ENCODE data around the gene ZCCHC2. TPM values are rescaled to one million over a fixed set of nuclear protein-coding genes. Genes with fewer than 3 reads are reported as not detected.

ZCCHC2 gene
- total and polyA plus RNA-seq, 2 of the 8 experiments (the other 6 are each of a cell fraction or from before 2014, with no cell fraction given) = 13.5 to 18.6 TPM

DNA sequence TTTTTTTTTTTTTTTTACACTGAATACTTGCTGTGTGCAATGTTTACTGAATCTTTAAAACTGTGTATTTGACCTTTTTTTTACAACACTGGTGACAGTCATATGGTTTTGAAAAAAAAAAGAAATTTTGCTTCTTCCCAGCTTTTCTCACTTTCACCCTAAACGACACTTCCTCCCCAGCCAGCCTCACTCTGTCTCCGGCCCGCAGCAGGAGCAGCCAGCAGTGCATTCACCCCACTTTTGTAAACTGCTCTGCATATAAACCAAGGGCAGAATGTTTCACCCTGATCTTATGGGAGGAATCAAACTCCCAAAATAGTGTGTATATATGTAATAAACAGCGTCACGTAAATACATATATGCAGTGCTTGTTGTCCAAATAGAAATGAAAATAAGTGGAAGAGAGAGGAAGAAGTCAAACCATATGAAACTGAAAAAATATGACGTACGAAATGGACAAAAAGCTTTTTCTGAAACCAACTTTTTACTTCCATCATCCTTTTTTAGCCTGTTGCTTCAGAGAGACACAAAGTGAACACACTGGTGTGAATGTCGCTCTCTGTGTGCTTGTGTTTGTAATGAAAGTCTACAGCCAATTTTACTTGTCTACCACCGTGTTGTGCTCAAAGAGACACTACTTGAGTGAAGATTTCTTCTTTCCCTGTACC, 54.2 kb downstream of the ZCCHC2 start:
- no peak for DNase-seq (ENCODE audit: low read depth in 1 of 2, low spot score in 2 of 2)
- H3K4ac ChIP-seq (replicated peaks; ENCODE audit: insufficient read length, low read depth, low read length) = no peak overlapping the region

More for the DNA sequence above, 54.2 kb downstream of the ZCCHC2 start:
- no peak overlapping the region for H2BK5ac ChIP-seq (ENCODE audit: low read depth, low read length)
- H3K79me2 ChIP-seq (ENCODE audit: control insufficient read depth in 1 of 2, insufficient read depth in 2 of 2, low read length in 2 of 2) = no peaks in the 10 kb centered on the region
- no peak overlapping the region for H4K5ac ChIP-seq (ENCODE audit: insufficient read length, low read depth, low read length)
- no peak overlapping the region for H2AK5ac ChIP-seq (ENCODE audit: low read depth, low read length)
- no peak overlapping the region for H3K9ac ChIP-seq (replicated peaks in 1 of 4; ENCODE audit: extremely low read depth in 1 of 4, low read depth in 3 of 4, low read length in 3 of 4)
- 85% methylated on average over 9 of the region's 9 CpGs; no CpG with 5 or more reads in 1 of the 2 experiments for whole genome bisulfite sequencing, 2 experiments (ENCODE audit: extremely low coverage in 1 of 2, insufficient coverage in 1 of 2, insufficient read length in 1 of 2, insufficient replicate concordance in 2 of 2, low coverage in 1 of 2, low lambda C conversion rate in 2 of 2, missing lambda C conversion rate in 1 of 2)
- no peak overlapping the region for H3K4me2 ChIP-seq (ENCODE audit: insufficient read depth in 1 of 2, low read depth in 2 of 2, low read length in 2 of 2)
- no peak overlapping the region for H4K8ac ChIP-seq (ENCODE audit: extremely low read depth, insufficient read depth, low read length)
- H4K20me1 ChIP-seq (replicated peaks in 1 of 2; ENCODE audit: control insufficient read depth in 1 of 2, insufficient read depth in 2 of 2, low read length in 2 of 2) = no peaks in the 10 kb centered on the region
- no peaks in the 10 kb centered on the region for H3K9me3 ChIP-seq (ENCODE audit: insufficient read depth in 2 of 2, low read depth in 1 of 2, low read length in 1 of 2)
- H3K23ac ChIP-seq (ENCODE audit: insufficient read length) = no peak overlapping the region
- H2BK20ac ChIP-seq (ENCODE audit: low read length) = no peak overlapping the region
- H2AFZ ChIP-seq (ENCODE audit: low read length) = no peak overlapping the region
- no peak overlapping the region for H4K91ac ChIP-seq (replicated peaks; ENCODE audit: insufficient read length, low read length)
- peaks cover 0 to 16% (median 8%) of the 10 kb centered on the region in 4 experiments; a peak in 5 of 8 replicates for H3K36me3 ChIP-seq (ENCODE audit: control insufficient read depth in 2 of 4, insufficient read depth in 4 of 4, low read length in 3 of 4)
- H3K56ac ChIP-seq (replicated peaks; ENCODE audit: insufficient read length, low read depth, low read length) = no peak overlapping the region
- no peaks in the 10 kb centered on the region for H3K4me1 ChIP-seq (replicated peaks in 1 of 4; ENCODE audit: control insufficient read depth in 3 of 4, insufficient read depth in 4 of 4, low read length in 3 of 4)
- no peak overlapping the region for H3K4me3 ChIP-seq (ENCODE audit: extremely low read depth in 1 of 4, insufficient read depth in 2 of 4, low read depth in 3 of 4, low read length in 4 of 4)
- no peak overlapping the region for H3K14ac ChIP-seq (ENCODE audit: insufficient read length)
- H3K23me2 ChIP-seq (ENCODE audit: low read depth, low read length) = no peaks in the 10 kb centered on the region
- H2BK120ac ChIP-seq (replicated peaks; ENCODE audit: low read depth, low read length) = no peak overlapping the region
- no peak overlapping the region for H3K27ac ChIP-seq (ENCODE audit: low read depth, low read length)
- no peaks in the 10 kb centered on the region for H3K79me1 ChIP-seq (ENCODE audit: low read depth, low read length)
- CTCF ChIA-PET (ENCODE audit: partially characterized antibody) = interaction anchor here (0.7 to 2.2 kb wide), 5 partner anchors 9 to 401 kb away, joined by 3 to 14 read pairs (median 3); no protein-coding TSS in a partner anchor
- no peak overlapping the region for H3K18ac ChIP-seq (ENCODE audit: extremely low read depth, low read length)
- H2BK15ac ChIP-seq (ENCODE audit: low read length) = no peak overlapping the region
- H3K27me3 ChIP-seq (replicated peaks in 1 of 4; ENCODE audit: control insufficient read depth in 3 of 4, extremely low read depth in 1 of 4, insufficient read depth in 3 of 4, low read length in 3 of 4) = no peaks in the 10 kb centered on the region
- POLR2A ChIA-PET (ENCODE audit: partially characterized antibody) = no interaction called here
- FAIRE-seq = no peak
- H2BK12ac ChIP-seq (ENCODE audit: low read depth, low read length) = no peak overlapping the region
